ENCODE results near the gene SPTA1. TPM values are rescaled to one million over a fixed set of nuclear protein-coding genes. Genes with fewer than 3 reads are reported as not detected.
"Not testable (repeated sequence)": the region's sequence is repeated elsewhere in the genome, so short reads cannot be mapped to it uniquely, and the experiment has no call there.

The SPTA1 gene
- total RNA-seq, 1 experiment from 2014 or later: 0.11 TPM

GRCh38 chr1:158689110-158689509 is 2.6 kb upstream of the SPTA1 start (continued):
- TF ChIP-seq CTCF (IDR thresholded peaks at IDR 0.05): no peak
- TF ChIP-seq ZBTB43 (CRISPR knock-in tag; IDR thresholded peaks at IDR 0.05): no peak
- TF ChIP-seq NR1H2 (CRISPR knock-in tag; IDR thresholded peaks at IDR 0.05): no peak
- TF ChIP-seq, protein P1, sequence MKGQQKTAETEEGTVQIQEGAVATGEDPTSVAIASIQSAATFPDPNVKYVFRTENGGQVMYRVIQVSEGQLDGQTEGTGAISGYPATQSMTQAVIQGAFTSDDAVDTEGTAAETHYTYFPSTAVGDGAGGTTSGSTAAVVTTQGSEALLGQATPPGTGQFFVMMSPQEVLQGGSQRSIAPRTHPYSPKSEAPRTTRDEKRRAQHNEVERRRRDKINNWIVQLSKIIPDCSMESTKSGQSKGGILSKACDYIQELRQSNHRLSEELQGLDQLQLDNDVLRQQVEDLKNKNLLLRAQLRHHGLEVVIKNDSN (CRISPR knock-in tag; IDR thresholded peaks at IDR 0.05): no peak

DNA sequence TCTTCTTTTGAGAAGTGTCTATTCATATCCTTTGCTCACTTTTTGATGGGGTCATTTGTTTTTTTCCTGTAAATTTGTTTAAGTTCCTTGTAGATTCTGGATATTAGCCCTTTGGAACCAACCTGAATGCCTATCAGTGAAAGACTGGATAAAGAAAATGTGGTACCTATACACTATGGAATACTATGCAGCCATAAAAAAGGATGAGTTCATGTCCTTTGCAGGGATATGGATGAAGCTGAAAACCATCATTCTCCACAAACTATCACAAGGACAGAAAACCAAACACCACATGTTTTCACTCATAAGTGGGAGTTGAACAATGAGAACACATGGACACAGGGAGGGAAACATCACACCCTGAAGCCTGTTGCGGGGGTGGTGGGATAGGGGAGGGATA is 1.8 kb upstream of the SPTA1 start:
- POLR2A ChIA-PET; H3K4me1 Mint-ChIP-seq; H3K27me3 Mint-ChIP-seq (ENCODE audit: low read depth); DNase-seq (ENCODE audit: low spot score); ATAC-seq; H3K4me3 Mint-ChIP-seq; H3K27ac Mint-ChIP-seq; H3K36me3 Mint-ChIP-seq; CTCF ChIA-PET; H3K9me3 Mint-ChIP-seq: not testable (repeated sequence)

DNA sequence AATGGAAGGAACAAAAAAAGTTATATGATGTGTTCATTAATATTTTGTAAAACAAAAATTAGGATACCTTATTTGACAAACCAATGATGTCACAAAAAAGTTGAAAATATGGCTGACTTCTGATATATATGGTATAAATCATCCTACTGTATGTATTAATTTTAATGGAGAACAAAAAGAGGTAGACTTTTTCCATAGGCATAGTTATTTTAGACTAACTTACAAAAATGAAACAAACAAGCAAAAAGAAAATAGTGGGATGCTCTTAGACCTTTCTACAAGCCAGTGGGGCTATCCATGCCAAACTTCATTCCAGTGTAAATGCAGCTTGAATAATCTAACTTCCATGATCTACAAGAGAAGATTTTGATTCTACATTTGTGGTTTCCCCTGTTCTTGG is 522 bp upstream of the SPTA1 start:
- POLR2A ChIA-PET: no interaction called here
- DNase-seq (ENCODE audit: low spot score) (no peak), ATAC-seq (no peak)
- Mint-ChIP-seq H3K27me3 (ENCODE audit: low read depth) (0 out of 2 replicates have a peak, but pooled peaks cover 2% of the 10 kb centered on the region), H3K36me3 (no peaks in the 10 kb centered on the region), H3K9me3 (peaks cover 9% of the 10 kb centered on the region), H3K4me3 (no peak overlapping the region), H3K27ac (no peak overlapping the region), H3K4me1 (no peaks in the 10 kb centered on the region)
- CTCF ChIA-PET: interaction anchor here (1.5 kb wide), 1 partner anchor 8 kb away, joined by 3 read pairs; no protein-coding TSS in a partner anchor
- TF ChIP-seq IRF1 (CRISPR knock-in tag; IDR thresholded peaks at IDR 0.05) (no peak), ZNF671 (CRISPR knock-in tag; IDR thresholded peaks at IDR 0.05) (no peak), OVOL2 (CRISPR knock-in tag; IDR thresholded peaks at IDR 0.05; ENCODE audit: borderline replicate concordance) (no peak), GRHL2 (CRISPR knock-in tag; IDR thresholded peaks at IDR 0.05; ENCODE audit: insufficient replicate concordance, severe bottlenecking) (no peak), NR3C1 (CRISPR knock-in tag; conservative IDR thresholded peaks at IDR 0.05; ENCODE audit: low read depth) (no peak), ZNF219 (CRISPR knock-in tag; IDR thresholded peaks at IDR 0.05; ENCODE audit: borderline replicate concordance) (no peak), ZBTB43 (CRISPR knock-in tag; IDR thresholded peaks at IDR 0.05) (no peak), CBFB (CRISPR knock-in tag; IDR thresholded peaks at IDR 0.05; ENCODE audit: low read depth) (no peak), GABPB1 (CRISPR knock-in tag; IDR thresholded peaks at IDR 0.05) (no peak)
- TF ChIP-seq, protein P2, sequence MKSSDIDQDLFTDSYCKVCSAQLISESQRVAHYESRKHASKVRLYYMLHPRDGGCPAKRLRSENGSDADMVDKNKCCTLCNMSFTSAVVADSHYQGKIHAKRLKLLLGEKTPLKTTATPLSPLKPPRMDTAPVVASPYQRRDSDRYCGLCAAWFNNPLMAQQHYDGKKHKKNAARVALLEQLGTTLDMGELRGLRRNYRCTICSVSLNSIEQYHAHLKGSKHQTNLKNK (CRISPR knock-in tag; IDR thresholded peaks at IDR 0.05): no peak
- TF ChIP-seq, protein P3, sequence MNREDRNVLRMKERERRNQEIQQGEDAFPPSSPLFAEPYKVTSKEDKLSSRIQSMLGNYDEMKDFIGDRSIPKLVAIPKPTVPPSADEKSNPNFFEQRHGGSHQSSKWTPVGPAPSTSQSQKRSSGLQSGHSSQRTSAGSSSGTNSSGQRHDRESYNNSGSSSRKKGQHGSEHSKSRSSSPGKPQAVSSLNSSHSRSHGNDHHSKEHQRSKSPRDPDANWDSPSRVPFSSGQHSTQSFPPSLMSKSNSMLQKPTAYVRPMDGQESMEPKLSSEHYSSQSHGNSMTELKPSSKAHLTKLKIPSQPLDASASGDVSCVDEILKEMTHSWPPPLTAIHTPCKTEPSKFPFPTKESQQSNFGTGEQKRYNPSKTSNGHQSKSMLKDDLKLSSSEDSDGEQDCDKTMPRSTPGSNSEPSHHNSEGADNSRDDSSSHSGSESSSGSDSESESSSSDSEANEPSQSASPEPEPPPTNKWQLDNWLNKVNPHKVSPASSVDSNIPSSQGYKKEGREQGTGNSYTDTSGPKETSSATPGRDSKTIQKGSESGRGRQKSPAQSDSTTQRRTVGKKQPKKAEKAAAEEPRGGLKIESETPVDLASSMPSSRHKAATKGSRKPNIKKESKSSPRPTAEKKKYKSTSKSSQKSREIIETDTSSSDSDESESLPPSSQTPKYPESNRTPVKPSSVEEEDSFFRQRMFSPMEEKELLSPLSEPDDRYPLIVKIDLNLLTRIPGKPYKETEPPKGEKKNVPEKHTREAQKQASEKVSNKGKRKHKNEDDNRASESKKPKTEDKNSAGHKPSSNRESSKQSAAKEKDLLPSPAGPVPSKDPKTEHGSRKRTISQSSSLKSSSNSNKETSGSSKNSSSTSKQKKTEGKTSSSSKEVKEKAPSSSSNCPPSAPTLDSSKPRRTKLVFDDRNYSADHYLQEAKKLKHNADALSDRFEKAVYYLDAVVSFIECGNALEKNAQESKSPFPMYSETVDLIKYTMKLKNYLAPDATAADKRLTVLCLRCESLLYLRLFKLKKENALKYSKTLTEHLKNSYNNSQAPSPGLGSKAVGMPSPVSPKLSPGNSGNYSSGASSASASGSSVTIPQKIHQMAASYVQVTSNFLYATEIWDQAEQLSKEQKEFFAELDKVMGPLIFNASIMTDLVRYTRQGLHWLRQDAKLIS (CRISPR knock-in tag; IDR thresholded peaks at IDR 0.05; ENCODE audit: borderline replicate concordance): no peak
- TF ChIP-seq, protein P4, sequence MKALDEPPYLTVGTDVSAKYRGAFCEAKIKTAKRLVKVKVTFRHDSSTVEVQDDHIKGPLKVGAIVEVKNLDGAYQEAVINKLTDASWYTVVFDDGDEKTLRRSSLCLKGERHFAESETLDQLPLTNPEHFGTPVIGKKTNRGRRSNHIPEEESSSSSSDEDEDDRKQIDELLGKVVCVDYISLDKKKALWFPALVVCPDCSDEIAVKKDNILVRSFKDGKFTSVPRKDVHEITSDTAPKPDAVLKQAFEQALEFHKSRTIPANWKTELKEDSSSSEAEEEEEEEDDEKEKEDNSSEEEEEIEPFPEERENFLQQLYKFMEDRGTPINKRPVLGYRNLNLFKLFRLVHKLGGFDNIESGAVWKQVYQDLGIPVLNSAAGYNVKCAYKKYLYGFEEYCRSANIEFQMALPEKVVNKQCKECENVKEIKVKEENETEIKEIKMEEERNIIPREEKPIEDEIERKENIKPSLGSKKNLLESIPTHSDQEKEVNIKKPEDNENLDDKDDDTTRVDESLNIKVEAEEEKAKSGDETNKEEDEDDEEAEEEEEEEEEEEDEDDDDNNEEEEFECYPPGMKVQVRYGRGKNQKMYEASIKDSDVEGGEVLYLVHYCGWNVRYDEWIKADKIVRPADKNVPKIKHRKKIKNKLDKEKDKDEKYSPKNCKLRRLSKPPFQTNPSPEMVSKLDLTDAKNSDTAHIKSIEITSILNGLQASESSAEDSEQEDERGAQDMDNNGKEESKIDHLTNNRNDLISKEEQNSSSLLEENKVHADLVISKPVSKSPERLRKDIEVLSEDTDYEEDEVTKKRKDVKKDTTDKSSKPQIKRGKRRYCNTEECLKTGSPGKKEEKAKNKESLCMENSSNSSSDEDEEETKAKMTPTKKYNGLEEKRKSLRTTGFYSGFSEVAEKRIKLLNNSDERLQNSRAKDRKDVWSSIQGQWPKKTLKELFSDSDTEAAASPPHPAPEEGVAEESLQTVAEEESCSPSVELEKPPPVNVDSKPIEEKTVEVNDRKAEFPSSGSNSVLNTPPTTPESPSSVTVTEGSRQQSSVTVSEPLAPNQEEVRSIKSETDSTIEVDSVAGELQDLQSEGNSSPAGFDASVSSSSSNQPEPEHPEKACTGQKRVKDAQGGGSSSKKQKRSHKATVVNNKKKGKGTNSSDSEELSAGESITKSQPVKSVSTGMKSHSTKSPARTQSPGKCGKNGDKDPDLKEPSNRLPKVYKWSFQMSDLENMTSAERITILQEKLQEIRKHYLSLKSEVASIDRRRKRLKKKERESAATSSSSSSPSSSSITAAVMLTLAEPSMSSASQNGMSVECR (CRISPR knock-in tag; IDR thresholded peaks at IDR 0.05; ENCODE audit: borderline replicate concordance): no peak
